OCI-LY1 (cell line): Measurements from ENCODE around the gene ZNF296.

Experiments used
- H2AFZ ChIP-seq: fragments of 200-600 bp; sonication (generic), shearing (Covaris generic); 2 replicates; pipeline ENCODE4 v1.6.0; 2014; ENCODE audit warnings: antibody characterized with exemption, mild to moderate bottlenecking, low read length
- H3F3A ChIP-seq: fragments of 200-600 bp; sonication (generic), shearing (Covaris generic); 2 replicates; pipeline ENCODE4 v1.6.0; 2014; ENCODE audit warnings: mild to moderate bottlenecking, antibody characterized with exemption, low read length, moderate library complexity; ENCODE audit not compliant: insufficient read depth
- H3K27ac ChIP-seq: fragments of 200-600 bp; sonication (generic); 2 replicates; pipeline ENCODE4 v1.5.1; 2014; ENCODE audit warnings: low read length, mixed run types, mild to moderate bottlenecking, low read depth; ENCODE audit not compliant: poor library complexity, severe bottlenecking
- H3K27me3 ChIP-seq: fragments of 200-600 bp; sonication (generic); 2 replicates; pipeline ENCODE4 v1.6.0; 2014; ENCODE audit warnings: antibody characterized with exemption, mild to moderate bottlenecking, low read length, moderate library complexity; ENCODE audit not compliant: insufficient read depth
- H3K36me3 ChIP-seq: fragments of 200-600 bp; sonication (generic); 2 replicates; pipeline ENCODE4 v1.6.1; 2014; ENCODE audit warnings: mild to moderate bottlenecking, antibody characterized with exemption, low read length, moderate library complexity, mixed read lengths; ENCODE audit not compliant: insufficient read depth
- H3K4me1 ChIP-seq: fragments of 200-600 bp; sonication (generic); 2 replicates; pipeline ENCODE4 v1.5.1; 2014; ENCODE audit warnings: mild to moderate bottlenecking, low read length, moderate library complexity; ENCODE audit not compliant: insufficient read depth, severe bottlenecking
- H3K4me2 ChIP-seq: fragments of 200-600 bp; sonication (generic), shearing (Covaris generic); 2 replicates; pipeline ENCODE4 v1.6.1; 2014; ENCODE audit warnings: low read length
- H3K4me3 ChIP-seq: fragments of 200-600 bp; sonication (generic); 2 replicates; pipeline ENCODE4 v1.5.1; 2014; ENCODE audit warnings: low read length, low read depth, mild to moderate bottlenecking, mixed read lengths; ENCODE audit not compliant: poor library complexity, severe bottlenecking
- H3K79me2 ChIP-seq: fragments of 200-600 bp; shearing (Covaris generic); 2 replicates; pipeline ENCODE4 v1.6.1; 2016; ENCODE audit warnings: mixed run types, low read length, mixed read lengths; ENCODE audit not compliant: insufficient read depth
- H3K9ac ChIP-seq: fragments of 200-600 bp; sonication (generic), shearing (Covaris generic); 2 replicates; pipeline ENCODE4 v1.6.1; 2014; ENCODE audit warnings: mild to moderate bottlenecking, low read length, mixed read lengths
- H3K9me2 ChIP-seq: fragments of 200-600 bp; sonication (generic), shearing (Covaris generic); 2 replicates; pipeline ENCODE4 v1.6.1; 2014; ENCODE audit warnings: low read depth, mild to moderate bottlenecking, low read length, mixed read lengths
- H3K9me3 ChIP-seq: fragments of 200-600 bp; shearing (Covaris generic); 2 replicates; pipeline ENCODE4 v1.6.1; 2014; ENCODE audit warnings: low read length, mixed read lengths
- H4K20me1 ChIP-seq: fragments of 200-600 bp; sonication (generic), shearing (Covaris generic); 2 replicates; pipeline ENCODE4 v1.6.0; 2016; ENCODE audit warnings: mild to moderate bottlenecking, low read length; ENCODE audit not compliant: insufficient read depth
- EZH2 ChIP-seq: fragments of 200-600 bp; sonication (generic), shearing (Covaris generic); IDR thresholded peaks from 2 replicates; pipeline ENCODE4 v1.8.0; 2017; ENCODE audit warnings: borderline replicate concordance, mixed run types, mild to moderate bottlenecking, antibody characterized with exemption, low read length, moderate library complexity, mixed read lengths
- TF ChIP-seq, protein P1 (sequence below): fragments of 200-600 bp; sonication (generic), shearing (Covaris generic); IDR thresholded peaks from 2 replicates; pipeline ENCODE4 v1.5.1; 2017; ENCODE audit warnings: mild to moderate bottlenecking, antibody characterized with exemption, low read length, moderate library complexity, mixed read lengths

The ZNF296 gene

DNA sequence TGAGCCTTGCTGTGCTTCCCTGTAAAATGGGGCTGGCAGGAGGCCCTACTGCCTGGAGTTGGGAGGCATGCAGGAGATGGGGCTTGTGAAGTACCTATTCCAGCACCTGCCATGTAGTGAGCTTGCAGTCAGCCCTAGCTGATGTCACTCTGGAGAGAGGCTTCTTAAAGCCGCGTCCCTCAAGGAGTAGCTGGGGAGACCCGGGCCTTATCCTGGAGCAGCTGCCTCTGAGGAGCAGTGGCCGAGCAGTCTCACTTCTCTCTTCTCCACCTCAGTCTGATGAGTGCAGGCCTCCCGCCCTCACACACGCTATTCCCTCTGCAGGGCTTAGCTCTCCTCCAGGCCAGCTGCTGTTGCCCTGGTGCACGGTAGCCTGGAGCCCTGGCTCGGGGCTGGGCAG lies 19.4 kb downstream of the ZNF296 start:
- H3K4me2 ChIP-seq = no peak overlapping the region
- H3K36me3 ChIP-seq = peaks cover 89% of the 10 kb centered on the region
- H3F3A ChIP-seq = no peaks in the 10 kb centered on the region
- H3K9me2 ChIP-seq = no peaks in the 10 kb centered on the region
- H4K20me1 ChIP-seq = no peaks in the 10 kb centered on the region
- no peaks in the 10 kb centered on the region for H3K79me2 ChIP-seq
- peak overlapping the region; percentile 68 for H3K27ac ChIP-seq
- TF ChIP-seq, protein P1, sequence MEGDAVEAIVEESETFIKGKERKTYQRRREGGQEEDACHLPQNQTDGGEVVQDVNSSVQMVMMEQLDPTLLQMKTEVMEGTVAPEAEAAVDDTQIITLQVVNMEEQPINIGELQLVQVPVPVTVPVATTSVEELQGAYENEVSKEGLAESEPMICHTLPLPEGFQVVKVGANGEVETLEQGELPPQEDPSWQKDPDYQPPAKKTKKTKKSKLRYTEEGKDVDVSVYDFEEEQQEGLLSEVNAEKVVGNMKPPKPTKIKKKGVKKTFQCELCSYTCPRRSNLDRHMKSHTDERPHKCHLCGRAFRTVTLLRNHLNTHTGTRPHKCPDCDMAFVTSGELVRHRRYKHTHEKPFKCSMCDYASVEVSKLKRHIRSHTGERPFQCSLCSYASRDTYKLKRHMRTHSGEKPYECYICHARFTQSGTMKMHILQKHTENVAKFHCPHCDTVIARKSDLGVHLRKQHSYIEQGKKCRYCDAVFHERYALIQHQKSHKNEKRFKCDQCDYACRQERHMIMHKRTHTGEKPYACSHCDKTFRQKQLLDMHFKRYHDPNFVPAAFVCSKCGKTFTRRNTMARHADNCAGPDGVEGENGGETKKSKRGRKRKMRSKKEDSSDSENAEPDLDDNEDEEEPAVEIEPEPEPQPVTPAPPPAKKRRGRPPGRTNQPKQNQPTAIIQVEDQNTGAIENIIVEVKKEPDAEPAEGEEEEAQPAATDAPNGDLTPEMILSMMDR = no peak
- TF ChIP-seq EZH2 = no peak
- no peak overlapping the region for H2AFZ ChIP-seq
- H3K4me3 ChIP-seq = no peak overlapping the region
- no peaks in the 10 kb centered on the region for H3K9me3 ChIP-seq
- H3K4me1 ChIP-seq = peaks cover 21% of the 10 kb centered on the region
- no peaks in the 10 kb centered on the region for H3K27me3 ChIP-seq
- H3K9ac ChIP-seq = no peak overlapping the region

DNA sequence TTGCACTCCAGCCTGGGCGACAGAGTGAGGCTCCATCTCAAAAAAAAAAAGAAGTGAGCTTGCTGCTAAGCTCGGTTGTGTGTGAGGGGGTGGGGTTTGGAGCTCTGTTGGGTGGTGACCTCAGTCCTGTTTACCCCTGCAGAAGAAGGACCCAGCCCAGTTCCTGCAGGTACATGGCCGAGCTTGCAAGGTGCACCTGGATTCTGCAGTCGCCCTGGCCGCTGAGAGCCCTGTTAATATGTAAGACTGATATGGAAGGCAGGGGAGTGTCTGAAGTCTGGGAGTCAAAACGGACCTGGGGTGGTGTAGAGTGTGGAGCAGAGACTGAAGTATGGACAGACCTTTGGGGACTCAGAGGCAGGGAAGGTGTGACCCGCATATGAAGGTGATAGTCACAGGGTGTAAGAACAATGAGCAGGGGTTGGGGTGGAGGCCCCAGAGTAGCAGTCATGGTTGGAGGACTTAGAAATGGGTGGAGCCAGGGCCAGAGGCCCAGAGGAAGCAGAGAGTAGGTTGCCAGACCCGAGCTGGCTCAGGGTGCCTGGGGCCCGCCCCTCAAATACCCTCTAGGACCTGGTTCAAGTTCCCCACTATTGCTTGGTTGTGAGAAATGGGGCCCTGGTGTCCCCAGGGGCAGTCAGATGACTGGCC lies 24.2 kb downstream of the ZNF296 start:
- Histone ChIP-seq H3F3A (no peaks in the 10 kb centered on the region), H3K79me2 (peaks cover 13% of the 10 kb centered on the region), H2AFZ (no peak overlapping the region), H3K4me3 (no peak overlapping the region), H3K4me1 (peaks cover 63% of the 10 kb centered on the region), H3K27ac (peak overlapping the region; percentile 96), H3K9me2 (no peaks in the 10 kb centered on the region), H3K27me3 (no peaks in the 10 kb centered on the region), H3K4me2 (peak overlapping the region; percentile 27; the same call in 1 of the 2 replicates), H3K36me3 (peaks cover 49% of the 10 kb centered on the region), H4K20me1 (no peaks in the 10 kb centered on the region), H3K9ac (peak overlapping the region; percentile 22; the same call in 1 of the 2 replicates), H3K9me3 (no peaks in the 10 kb centered on the region)
- TF ChIP-seq, protein P1 = no peak
- TF ChIP-seq EZH2 = no peak

DNA sequence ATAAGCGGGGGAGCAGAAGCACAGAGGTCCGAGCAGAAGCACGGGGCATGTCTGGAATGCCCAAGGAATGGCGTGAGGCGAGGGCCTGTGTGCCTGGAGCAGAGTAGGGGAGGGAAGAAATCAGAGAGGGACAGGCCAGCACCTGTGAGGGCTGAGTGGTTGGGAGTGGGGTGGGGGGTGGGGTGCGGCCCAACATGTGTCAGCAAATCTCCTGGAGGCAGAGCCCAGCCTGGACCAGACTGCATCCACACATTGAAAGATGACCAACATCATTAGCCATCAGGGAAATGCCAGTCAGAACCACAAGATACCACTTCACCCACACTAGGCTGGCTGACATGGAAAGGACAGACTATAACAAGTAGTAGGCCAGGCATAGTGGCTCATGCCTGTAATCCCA lies 26.2 kb downstream of the ZNF296 start:
- peak overlapping the region; percentile 44; the same call in 1 of the 2 replicates for H3K9ac ChIP-seq
- no peaks in the 10 kb centered on the region for H4K20me1 ChIP-seq
- no peak overlapping the region for H3K4me3 ChIP-seq
- no peaks in the 10 kb centered on the region for H3K9me3 ChIP-seq
- H3K27ac ChIP-seq = peak overlapping the region; percentile 96
- peaks cover 20% of the 10 kb centered on the region for H3K79me2 ChIP-seq
- no peaks in the 10 kb centered on the region for H3K9me2 ChIP-seq
- TF ChIP-seq, protein P1 = no peak
- TF ChIP-seq EZH2 = no peak
- H3K4me2 ChIP-seq = peak overlapping the region; percentile 22; the same call in 1 of the 2 replicates
- H2AFZ ChIP-seq = no peak overlapping the region
- H3F3A ChIP-seq = no peaks in the 10 kb centered on the region; the same call in 1 of the 2 replicates
- H3K27me3 ChIP-seq = no peaks in the 10 kb centered on the region
- peaks cover 49% of the 10 kb centered on the region for H3K36me3 ChIP-seq
- peaks cover 76% of the 10 kb centered on the region for H3K4me1 ChIP-seq
